A673 (cell line): ENCODE results near the gene MORN1. TPM values are rescaled to one million over a fixed set of nuclear protein-coding genes. Genes with fewer than 3 reads are reported as not detected.

Source experiments
- BruUV-seq: library from RNA; stranded (reverse); fragments of 400-500 nt; replicated peaks from 2 replicates; lab custom pipeline; 2021; lab: Mats Ljungman, UMichigan
- CTCF ChIA-PET: fragments of 300-600 bp; sonication (Branson Sonifier 250); formaldehyde crosslinking; loops from one replicate; lab custom pipeline; 2022; ENCODE audit warnings: antibody characterized with exemption; lab: Charles Lee
- POLR2A ChIA-PET: fragments of 300-600 bp; sonication (Branson Sonifier 250); formaldehyde crosslinking; loops from one replicate; lab custom pipeline; 2022; ENCODE audit warnings: antibody characterized with exemption; ENCODE audit not compliant: low non-redundant PET; lab: Charles Lee
- DNase-seq: peaks from one replicate; pipeline ENCODE4 v3.0.0-alpha.2; 2015; ENCODE audit warnings: low spot score
- H3K27ac ChIP-seq: fragments of 200-600 bp; sonication (generic); 2 replicates; pipeline ENCODE4 v1.5.1; 2016; ENCODE audit warnings: mixed run types, low read depth, mild to moderate bottlenecking, mixed read lengths, antibody characterized with exemption, low read length; ENCODE audit not compliant: poor library complexity, severe bottlenecking
- H3K27me3 ChIP-seq: fragments of 200-600 bp; sonication (generic); replicated peaks from 2 replicates; pipeline ENCODE4 v1.6.1; 2017; ENCODE audit warnings: mixed run types, low read depth, mild to moderate bottlenecking, mixed read lengths, antibody characterized with exemption, low read length; ENCODE audit not compliant: insufficient read depth, poor library complexity
- H3K36me3 ChIP-seq: fragments of 200-600 bp; sonication (generic); 2 replicates; pipeline ENCODE4 v1.6.1; 2016; ENCODE audit warnings: mixed run types, mild to moderate bottlenecking, mixed read lengths, antibody characterized with exemption, low read length; ENCODE audit not compliant: insufficient read depth, poor library complexity, severe bottlenecking
- H3K4me1 ChIP-seq: fragments of 200-600 bp; sonication (generic); 2 replicates; pipeline ENCODE4 v1.6.1; 2017; ENCODE audit warnings: mixed run types, mild to moderate bottlenecking, mixed read lengths, antibody characterized with exemption, low read length; ENCODE audit not compliant: insufficient read depth, poor library complexity, severe bottlenecking
- H3K4me3 ChIP-seq: fragments of 200-600 bp; sonication (generic); 2 replicates; pipeline ENCODE4 v1.5.1; 2016; ENCODE audit warnings: low read depth, mixed run types, mild to moderate bottlenecking, mixed read lengths, low read length; ENCODE audit not compliant: poor library complexity, severe bottlenecking
- H3K9me3 ChIP-seq: fragments of 200-600 bp; sonication (generic); 2 replicates; pipeline ENCODE4 v1.6.1; 2016; ENCODE audit warnings: mixed run types, low read depth, mild to moderate bottlenecking, mixed read lengths, antibody characterized with exemption, low read length; ENCODE audit not compliant: poor library complexity, severe bottlenecking
- EZH2 ChIP-seq: fragments of 200-600 bp; sonication (generic); IDR thresholded peaks from 2 replicates; pipeline ENCODE4 v1.6.1; 2017; ENCODE audit warnings: borderline replicate concordance, low read depth, mild to moderate bottlenecking, mixed read lengths, antibody characterized with exemption, low read length; ENCODE audit not compliant: poor library complexity, severe bottlenecking
- intact Hi-C: fragments of 100-400 bp; cut with micrococcal nuclease; formaldehyde crosslinking; loops from one replicate; pipeline ENCODE4 v1.10.0; 2022; ENCODE audit not compliant: unreplicated experiment
- total RNA-seq: library from RNA; stranded (reverse); gene quantifications from 2 replicates; pipeline ENCODE4 v1.2.3, GENCODE V29; 2021
- TF ChIP-seq, protein P1 (sequence below): fragments of 300-800, 200-600 bp; sonication (generic); conservative IDR thresholded peaks from 2 replicates; pipeline ENCODE4 v1.5.1; 2017; ENCODE audit warnings: low read depth, mild to moderate bottlenecking, antibody characterized with exemption, low read length, moderate library complexity, mixed read lengths

MORN1 gene
- total RNA-seq, 1 experiment from 2014 or later: 24.7 TPM

GRCh38 chr1:2347409-2347785 lies 44.0 kb downstream of the MORN1 start:
- intact Hi-C loops: no loop called here
- no peaks in the 10 kb centered on the region for H3K36me3 ChIP-seq
- no peak overlapping the region for H3K27ac ChIP-seq
- BruUV-seq: no TSS peak
- no peaks in the 10 kb centered on the region for H3K27me3 ChIP-seq
- TF ChIP-seq EZH2: no peak
- TF ChIP-seq, protein P1, sequence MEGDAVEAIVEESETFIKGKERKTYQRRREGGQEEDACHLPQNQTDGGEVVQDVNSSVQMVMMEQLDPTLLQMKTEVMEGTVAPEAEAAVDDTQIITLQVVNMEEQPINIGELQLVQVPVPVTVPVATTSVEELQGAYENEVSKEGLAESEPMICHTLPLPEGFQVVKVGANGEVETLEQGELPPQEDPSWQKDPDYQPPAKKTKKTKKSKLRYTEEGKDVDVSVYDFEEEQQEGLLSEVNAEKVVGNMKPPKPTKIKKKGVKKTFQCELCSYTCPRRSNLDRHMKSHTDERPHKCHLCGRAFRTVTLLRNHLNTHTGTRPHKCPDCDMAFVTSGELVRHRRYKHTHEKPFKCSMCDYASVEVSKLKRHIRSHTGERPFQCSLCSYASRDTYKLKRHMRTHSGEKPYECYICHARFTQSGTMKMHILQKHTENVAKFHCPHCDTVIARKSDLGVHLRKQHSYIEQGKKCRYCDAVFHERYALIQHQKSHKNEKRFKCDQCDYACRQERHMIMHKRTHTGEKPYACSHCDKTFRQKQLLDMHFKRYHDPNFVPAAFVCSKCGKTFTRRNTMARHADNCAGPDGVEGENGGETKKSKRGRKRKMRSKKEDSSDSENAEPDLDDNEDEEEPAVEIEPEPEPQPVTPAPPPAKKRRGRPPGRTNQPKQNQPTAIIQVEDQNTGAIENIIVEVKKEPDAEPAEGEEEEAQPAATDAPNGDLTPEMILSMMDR: no peak
- H3K4me1 ChIP-seq: no peaks in the 10 kb centered on the region
- DNase-seq: no peak
- ChIA-PET CTCF (no interaction called here), POLR2A (no interaction called here)
- H3K9me3 ChIP-seq: no peaks in the 10 kb centered on the region
- no peak overlapping the region for H3K4me3 ChIP-seq

DNA sequence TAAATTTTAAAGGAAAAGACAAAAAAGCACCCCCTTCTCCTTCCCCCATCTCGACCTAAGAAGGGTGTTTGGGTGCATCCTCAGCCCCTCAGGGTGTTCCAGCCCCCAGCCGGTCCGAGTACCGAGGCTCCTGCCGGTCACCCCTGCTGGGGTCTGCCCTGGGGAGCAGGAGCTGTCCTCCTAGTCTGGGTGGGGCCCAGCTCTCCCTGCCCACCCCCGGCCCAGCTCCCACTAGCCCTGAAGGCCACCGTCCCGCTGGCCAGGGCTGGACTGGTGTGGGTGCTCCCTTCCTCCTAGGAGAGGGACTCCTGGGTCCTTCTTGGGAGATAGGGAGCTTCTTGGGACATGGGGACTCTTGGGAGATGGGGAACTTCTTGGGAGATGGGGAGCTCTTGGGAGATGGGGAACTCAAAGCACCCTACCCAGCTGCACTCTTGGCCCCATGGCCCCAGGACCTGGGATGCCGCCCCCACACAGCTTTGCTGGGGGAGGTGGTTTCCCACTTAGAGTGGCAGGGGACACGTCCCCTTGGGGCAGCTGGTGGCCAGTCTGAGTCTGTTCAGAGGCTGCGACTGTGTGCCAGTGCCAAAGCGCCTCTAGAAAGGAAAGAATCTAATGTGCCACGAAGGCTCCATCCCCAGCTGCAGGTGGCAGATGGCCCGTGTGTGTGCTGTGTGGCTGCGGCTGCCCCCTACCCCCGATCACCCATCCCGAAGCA lies 44.5 kb downstream of the MORN1 start:
- CTCF ChIA-PET: no interaction called here
- BruUV-seq: no TSS peak

GRCh38 chr1:2345297-2346075 lies 45.9 kb downstream of the MORN1 start:
- H3K4me1 ChIP-seq: no peaks in the 10 kb centered on the region
- H3K9me3 ChIP-seq: no peaks in the 10 kb centered on the region
- H3K27ac ChIP-seq: no peak overlapping the region
- no TSS peak for BruUV-seq
- no peaks in the 10 kb centered on the region for H3K27me3 ChIP-seq
- H3K36me3 ChIP-seq: no peaks in the 10 kb centered on the region
- H3K4me3 ChIP-seq: no peak overlapping the region
- ChIA-PET POLR2A (no interaction called here), CTCF (no interaction called here)
- no peak for DNase-seq
- intact Hi-C loops: no loop called here
- TF ChIP-seq, protein P1: no peak
- no peak for TF ChIP-seq EZH2

More for the DNA sequence above, 44.5 kb downstream of the MORN1 start:
- Histone ChIP-seq H3K4me1 (no peaks in the 10 kb centered on the region), H3K27me3 (no peaks in the 10 kb centered on the region), H3K36me3 (no peaks in the 10 kb centered on the region), H3K27ac (no peak overlapping the region), H3K9me3 (no peaks in the 10 kb centered on the region), H3K4me3 (no peak overlapping the region)
- TF ChIP-seq, protein P1: no peak
- no peak for TF ChIP-seq EZH2
- POLR2A ChIA-PET: no interaction called here
- intact Hi-C loops: no loop called here
- DNase-seq: no peak
